ENCODE measurements around the gene ZNF326.

The ZNF326 gene

GRCh38 chr1:90083995-90084394 is 89.1 kb downstream of the ZNF326 start:
- no peak for DNase-seq

All from CD4-positive, alpha-beta T cell treated with Interleukin-4 for 4 hours (primary cell).